Stimulated activated CD4-positive, alpha-beta T cell treated with anti-CD3 and anti-CD28 coated beads, Interleukin-2, amount 100 ng/mL, for 48 hours (primary cell): ENCODE measurements around the gene SMG7.

Experiments used
- DNase-seq, 2 donors: peaks; one replicate each; pipeline ENCODE4 v3.0.0-alpha.2; 2020

The SMG7 gene

GRCh38 chr1:183516725-183517124, 44.4 kb downstream of the SMG7 start:
- no peak for DNase-seq

- DNase-seq = no peak
These were observed 45.1 kb downstream of the SMG7 start for GRCh38 chr1:183517401-183517800.

- DNase-seq = no peak
These were observed 48.1 kb downstream of the SMG7 start for GRCh38 chr1:183520379-183520778.

- no peak for DNase-seq
These were observed 49.8 kb downstream of the SMG7 start for GRCh38 chr1:183522104-183522503.

- no peak for DNase-seq
These were observed 56.3 kb downstream of the SMG7 start for GRCh38 chr1:183528577-183528976.

GRCh38 chr1:183533617-183534174, 61.4 kb downstream of the SMG7 start:
- DNase-seq = no peak

- DNase-seq = no peak
These were observed 65.1 kb downstream of the SMG7 start for GRCh38 chr1:183537405-183537804.

- DNase-seq = no peak
These were observed 71.4 kb downstream of the SMG7 start for GRCh38 chr1:183543619-183544204.

- no peak for DNase-seq
These were observed 72.4 kb downstream of the SMG7 start for GRCh38 chr1:183544598-183545297.

GRCh38 chr1:183546427-183546826, 74.1 kb downstream of the SMG7 start:
- DNase-seq = no peak

- no peak for DNase-seq
These were observed 75.8 kb downstream of the SMG7 start for GRCh38 chr1:183548116-183548515.

GRCh38 chr1:183550915-183551314, 78.6 kb downstream of the SMG7 start:
- DNase-seq = no peak

GRCh38 chr1:183551924-183552323, 79.6 kb downstream of the SMG7 start:
- no peak for DNase-seq

- DNase-seq = no peak
These were observed 80.1 kb downstream of the SMG7 start for GRCh38 chr1:183552441-183552840.

GRCh38 chr1:183552891-183553290, 80.6 kb downstream of the SMG7 start:
- no peak for DNase-seq

GRCh38 chr1:183553331-183553730, 81.0 kb downstream of the SMG7 start:
- DNase-seq = no peak

- no peak for DNase-seq
These were observed 81.5 kb downstream of the SMG7 start for GRCh38 chr1:183553764-183554163.

GRCh38 chr1:183554577-183554976, 82.3 kb downstream of the SMG7 start:
- DNase-seq = no peak

GRCh38 chr1:183559061-183559460, 86.8 kb downstream of the SMG7 start:
- DNase-seq = no peak

- DNase-seq = no peak
These were observed 90.4 kb downstream of the SMG7 start for GRCh38 chr1:183562701-183563100.

- no peak for DNase-seq
These were observed 93.0 kb downstream of the SMG7 start for GRCh38 chr1:183565261-183565660.

- DNase-seq = no peak
These were observed 93.7 kb downstream of the SMG7 start for GRCh38 chr1:183566026-183566425.

- DNase-seq = no peak
These were observed 95.3 kb downstream of the SMG7 start for GRCh38 chr1:183567584-183567983.

- DNase-seq = no peak
These were observed 96.1 kb downstream of the SMG7 start for GRCh38 chr1:183568176-183569021.
